Liver (tissue), 3 donors: ENCODE data around the gene AKT3.

Experiments
- ATF3 ChIP-seq: IDR thresholded peaks from 2 replicates; pipeline ENCODE4 v1.6.1; 2016; ENCODE audit warnings: antibody characterized with exemption
- CTCF ChIP-seq: fragments of 150-350 bp; IDR thresholded peaks from 2 replicates; pipeline ENCODE4 v1.5.1; 2017; ENCODE audit warnings: improper control_type of control experiment, low read depth, low read length; ENCODE audit not compliant: missing input control
- FOXA1 ChIP-seq: IDR thresholded peaks from 2 replicates; pipeline ENCODE4 v1.6.1; 2016; ENCODE audit warnings: antibody characterized with exemption
- GABPA ChIP-seq, 2 donors: IDR thresholded peaks in 1 of 2; conservative IDR thresholded peaks in 1 of 2; 2 replicates each; pipeline ENCODE4 v1.6.1; 2016; ENCODE audit warnings: antibody characterized with exemption in 2 of 2, mild to moderate bottlenecking in 1 of 2, moderate library complexity in 1 of 2
- REST ChIP-seq: IDR thresholded peaks from 2 replicates; pipeline ENCODE4 v1.6.1; 2016; ENCODE audit warnings: antibody characterized with exemption, mild to moderate bottlenecking
- YY1 ChIP-seq: IDR thresholded peaks from 2 replicates; pipeline ENCODE4 v1.6.1; 2016; ENCODE audit warnings: antibody characterized with exemption, mild to moderate bottlenecking
- TF ChIP-seq, protein P1 (sequence below): IDR thresholded peaks from 2 replicates; pipeline ENCODE4 v1.6.1; 2016; ENCODE audit warnings: antibody characterized with exemption
- donor health status: healthy.
- donor health status: healthy.

GRCh38 chr1:243598433-243598832, 251.6 kb downstream of the AKT3 start:
- TF ChIP-seq GABPA (IDR thresholded peaks at IDR 0.05 in 1 of 2, conservative IDR thresholded peaks at IDR 0.05 in 1 of 2): no peak
- TF ChIP-seq, protein P1, sequence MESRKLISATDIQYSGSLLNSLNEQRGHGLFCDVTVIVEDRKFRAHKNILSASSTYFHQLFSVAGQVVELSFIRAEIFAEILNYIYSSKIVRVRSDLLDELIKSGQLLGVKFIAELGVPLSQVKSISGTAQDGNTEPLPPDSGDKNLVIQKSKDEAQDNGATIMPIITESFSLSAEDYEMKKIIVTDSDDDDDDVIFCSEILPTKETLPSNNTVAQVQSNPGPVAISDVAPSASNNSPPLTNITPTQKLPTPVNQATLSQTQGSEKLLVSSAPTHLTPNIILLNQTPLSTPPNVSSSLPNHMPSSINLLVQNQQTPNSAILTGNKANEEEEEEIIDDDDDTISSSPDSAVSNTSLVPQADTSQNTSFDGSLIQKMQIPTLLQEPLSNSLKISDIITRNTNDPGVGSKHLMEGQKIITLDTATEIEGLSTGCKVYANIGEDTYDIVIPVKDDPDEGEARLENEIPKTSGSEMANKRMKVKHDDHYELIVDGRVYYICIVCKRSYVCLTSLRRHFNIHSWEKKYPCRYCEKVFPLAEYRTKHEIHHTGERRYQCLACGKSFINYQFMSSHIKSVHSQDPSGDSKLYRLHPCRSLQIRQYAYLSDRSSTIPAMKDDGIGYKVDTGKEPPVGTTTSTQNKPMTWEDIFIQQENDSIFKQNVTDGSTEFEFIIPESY: no peak
- no peak for TF ChIP-seq FOXA1
- no peak for TF ChIP-seq CTCF
- no peak for TF ChIP-seq YY1
- no peak for TF ChIP-seq ATF3
- TF ChIP-seq REST: no peak
